K562 (cell line): ENCODE results near the gene TUT4. TPM values are rescaled to one million over a fixed set of nuclear protein-coding genes. Genes with fewer than 3 reads are reported as not detected.

ENCODE experiments used
- BACH1 ChIP-seq: fragments of 200-800 bp; sonication (Bioruptor generic); IDR thresholded peaks from 2 replicates; pipeline ENCODE4 v1.6.1; 2016; ENCODE audit warnings: missing genetic modification characterization, missing compliant biosample characterization
- BRF2 ChIP-seq: IDR thresholded peaks from 3 replicates; pipeline ENCODE4 v1.6.1; 2011; ENCODE audit warnings: borderline replicate concordance, mild to moderate bottlenecking; ENCODE audit not compliant: insufficient read length, insufficient read depth
- CBFA2T2 ChIP-seq: fragments of 450-650 bp; conservative IDR thresholded peaks from 2 replicates; pipeline ENCODE4 v1.6.1; 2017; ENCODE audit warnings: mild to moderate bottlenecking
- HMG20A ChIP-seq: fragments of 450-650 bp; formaldehyde crosslinking; conservative IDR thresholded peaks from 2 replicates; pipeline ENCODE4 v1.4.0; 2020; ENCODE audit warnings: mild to moderate bottlenecking, mixed read lengths
- HNRNPUL1 ChIP-seq: fragments of 200-400 bp; formaldehyde crosslinking; IDR thresholded peaks from 2 replicates; pipeline ENCODE4 v1.6.1; 2017; ENCODE audit warnings: low read length
- MEIS2 ChIP-seq: fragments of 450-650 bp; IDR thresholded peaks from 2 replicates; pipeline ENCODE4 v1.6.1; 2014; ENCODE audit warnings: mild to moderate bottlenecking; ENCODE audit not compliant: partially characterized antibody
- NR2F6 ChIP-seq: fragments of 450-650 bp; formaldehyde crosslinking; IDR thresholded peaks from 2 replicates; pipeline ENCODE4 v1.4.0; 2020; ENCODE audit warnings: mild to moderate bottlenecking
- RBM17 ChIP-seq: fragments of 200-400 bp; formaldehyde crosslinking; IDR thresholded peaks from 2 replicates; pipeline ENCODE4 v1.6.1; 2017; ENCODE audit warnings: low read depth, mild to moderate bottlenecking, low read length, borderline replicate concordance
- SMARCC2 ChIP-seq: fragments of 450-650 bp; IDR thresholded peaks from 2 replicates; pipeline ENCODE4 v1.6.1; 2017; ENCODE audit warnings: antibody characterized with exemption, moderate library complexity, mild to moderate bottlenecking, low read depth
- ZNF174 ChIP-seq: fragments of 250-450 bp; sonication (Bioruptor Pico); IDR thresholded peaks from 2 replicates; pipeline ENCODE4 v1.4.0; 2020; ENCODE audit warnings: mild to moderate bottlenecking
- ZNF584 ChIP-seq: fragments of 200-800 bp; sonication (Bioruptor generic); IDR thresholded peaks from 2 replicates; pipeline ENCODE4 v1.6.1; 2016; ENCODE audit warnings: low read depth, mild to moderate bottlenecking, missing genetic modification characterization, missing compliant biosample characterization
- ZNF79 ChIP-seq: fragments of 250-450 bp; sonication (Bioruptor Pico); IDR thresholded peaks from 2 replicates; pipeline ENCODE4 v1.4.0; 2020; ENCODE audit warnings: low read depth, mild to moderate bottlenecking, moderate library complexity
- polyA plus RNA-seq, 8 experiments: library from polyadenylated mRNA; depleted of rRNA in 4 of 8; stranded (reverse) in 5 of 8; unstranded in 3 of 8; fragments of >200 nt; fragmentation: Nextera tagmentation in 2 of 8; fragmentation: Illumina TruSeq in 1 of 8; extraction: Ambion mirVana in 2 of 8; extraction: Trizol in 1 of 8; gene quantifications; 2 replicates each; pipeline versions ENCODE4 v1.2.1 to v1.2.3, GENCODE V29; 2011 to 2014; ENCODE audit warnings: inconsistent platforms in 1 of 8, missing spikeins in 1 of 8
- total RNA-seq, 7 experiments: library from RNA; depleted of rRNA in 6 of 7; stranded (reverse); fragments of >200 nt in 6 of 7; fragmentation: Illumina TruSeq in 2 of 7; extraction: Trizol in 2 of 7; gene quantifications; 2 replicates each; pipeline versions ENCODE4 v1.2.1 to v1.2.3, GENCODE V29; 2011 to 2021; ENCODE audit warnings: low replicate concordance in 1 of 7
- TF ChIP-seq, protein P1 (sequence below): fragments of 250-450 bp; sonication (Bioruptor Pico); IDR thresholded peaks from 2 replicates; pipeline ENCODE4 v1.4.0; 2020; ENCODE audit warnings: mild to moderate bottlenecking, moderate library complexity
- TF ChIP-seq, protein P2 (sequence below), 2 experiments: fragments of 450-650 bp in 1 of 2; IDR thresholded peaks; 2 replicates each; pipeline ENCODE4 v1.6.1; 2011 to 2017; ENCODE audit warnings: low read depth in 2 of 2, antibody characterized with exemption in 1 of 2, borderline replicate concordance in 1 of 2, low read length in 1 of 2, mild to moderate bottlenecking in 1 of 2, mixed read lengths in 1 of 2; ENCODE audit not compliant: control insufficient read depth in 1 of 2
- TF ChIP-seq, protein P3 (sequence below): sonication (generic); formaldehyde crosslinking; IDR thresholded peaks from 2 replicates; pipeline ENCODE4 v1.9.0; 2022; ENCODE audit warnings: mild to moderate bottlenecking, missing genetic modification reagents
- TF ChIP-seq, protein P4 (sequence below): fragments of 450-650 bp; conservative IDR thresholded peaks from 2 replicates; pipeline ENCODE4 v1.6.1; 2016; ENCODE audit warnings: missing genetic modification characterization, low read depth, mild to moderate bottlenecking, control low read depth, missing compliant biosample characterization

TUT4 gene
- total and polyA plus RNA-seq, 9 of the 15 experiments (the other 6 are each of a cell fraction or from before 2014, with no cell fraction given) = 15.8 to 53.5 (median 36.7) TPM

DNA sequence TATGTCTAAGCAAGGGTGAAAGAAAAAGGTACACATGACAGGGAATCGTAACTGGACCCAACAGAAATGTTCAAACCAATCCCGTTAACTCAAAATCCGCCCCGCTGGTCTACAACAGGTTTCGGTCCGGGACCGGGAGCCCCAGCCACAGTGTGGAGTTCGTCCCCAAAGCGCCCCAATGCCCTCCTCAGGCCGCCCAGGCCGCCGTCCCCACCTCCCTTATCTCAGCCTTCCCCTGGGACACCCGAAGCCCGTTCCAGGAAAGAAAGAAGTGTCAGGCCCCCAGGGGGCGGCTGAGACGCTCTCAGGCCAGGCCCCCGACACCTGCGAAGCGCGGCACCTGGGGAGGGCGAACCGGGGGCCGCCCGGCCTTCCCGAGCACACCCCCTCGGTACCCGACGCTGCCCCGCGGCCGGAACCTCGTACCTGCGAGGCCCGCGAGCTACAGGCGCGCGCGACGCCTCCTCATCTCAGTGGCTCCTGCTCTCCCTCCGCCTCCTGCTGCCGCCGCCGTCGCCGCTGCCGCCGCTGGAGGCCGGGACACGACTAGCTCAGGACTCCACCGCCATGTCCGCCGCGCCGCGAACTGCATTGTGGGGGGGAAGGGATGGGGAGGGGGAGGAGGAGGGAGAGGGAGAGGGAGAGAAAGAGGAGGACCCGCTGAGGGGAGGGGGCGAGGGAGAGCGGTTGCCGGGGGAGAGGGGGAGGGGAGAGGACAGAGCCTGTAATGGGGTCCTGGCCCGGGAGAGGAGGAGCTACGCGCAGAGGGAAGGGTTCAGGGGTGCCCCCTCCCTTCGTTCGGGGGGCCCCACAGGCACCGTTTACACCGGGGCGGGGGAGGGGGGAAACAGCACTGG is at the start of gene TUT4 (continued):
- TF ChIP-seq MEIS2 (no peak), ZNF79 (no peak), SMARCC2 (no peak), HMG20A (CRISPR knock-in tag) (no peak), HNRNPUL1 (no peak), ZNF584 (CRISPR knock-in tag) (no peak), NR2F6 (CRISPR knock-in tag) (no peak), CBFA2T2 (no peak; the same call in 1 of the 2 replicates), RBM17 (no peak), BACH1 (tag) (no peak), BRF2 (no peak), ZNF174 (CRISPR knock-in tag) (no peak)
- TF ChIP-seq, protein P1, sequence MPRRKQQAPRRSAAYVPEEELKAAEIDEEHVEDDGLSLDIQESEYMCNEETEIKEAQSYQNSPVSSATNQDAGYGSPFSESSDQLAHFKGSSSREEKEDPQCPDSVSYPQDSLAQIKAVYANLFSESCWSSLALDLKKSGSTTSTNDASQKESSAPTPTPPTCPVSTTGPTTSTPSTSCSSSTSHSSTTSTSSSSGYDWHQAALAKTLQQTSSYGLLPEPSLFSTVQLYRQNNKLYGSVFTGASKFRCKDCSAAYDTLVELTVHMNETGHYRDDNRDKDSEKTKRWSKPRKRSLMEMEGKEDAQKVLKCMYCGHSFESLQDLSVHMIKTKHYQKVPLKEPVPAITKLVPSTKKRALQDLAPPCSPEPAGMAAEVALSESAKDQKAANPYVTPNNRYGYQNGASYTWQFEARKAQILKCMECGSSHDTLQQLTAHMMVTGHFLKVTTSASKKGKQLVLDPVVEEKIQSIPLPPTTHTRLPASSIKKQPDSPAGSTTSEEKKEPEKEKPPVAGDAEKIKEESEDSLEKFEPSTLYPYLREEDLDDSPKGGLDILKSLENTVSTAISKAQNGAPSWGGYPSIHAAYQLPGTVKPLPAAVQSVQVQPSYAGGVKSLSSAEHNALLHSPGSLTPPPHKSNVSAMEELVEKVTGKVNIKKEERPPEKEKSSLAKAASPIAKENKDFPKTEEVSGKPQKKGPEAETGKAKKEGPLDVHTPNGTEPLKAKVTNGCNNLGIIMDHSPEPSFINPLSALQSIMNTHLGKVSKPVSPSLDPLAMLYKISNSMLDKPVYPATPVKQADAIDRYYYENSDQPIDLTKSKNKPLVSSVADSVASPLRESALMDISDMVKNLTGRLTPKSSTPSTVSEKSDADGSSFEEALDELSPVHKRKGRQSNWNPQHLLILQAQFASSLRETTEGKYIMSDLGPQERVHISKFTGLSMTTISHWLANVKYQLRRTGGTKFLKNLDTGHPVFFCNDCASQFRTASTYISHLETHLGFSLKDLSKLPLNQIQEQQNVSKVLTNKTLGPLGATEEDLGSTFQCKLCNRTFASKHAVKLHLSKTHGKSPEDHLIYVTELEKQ (CRISPR knock-in tag) = no peak
- TF ChIP-seq, protein P2, sequence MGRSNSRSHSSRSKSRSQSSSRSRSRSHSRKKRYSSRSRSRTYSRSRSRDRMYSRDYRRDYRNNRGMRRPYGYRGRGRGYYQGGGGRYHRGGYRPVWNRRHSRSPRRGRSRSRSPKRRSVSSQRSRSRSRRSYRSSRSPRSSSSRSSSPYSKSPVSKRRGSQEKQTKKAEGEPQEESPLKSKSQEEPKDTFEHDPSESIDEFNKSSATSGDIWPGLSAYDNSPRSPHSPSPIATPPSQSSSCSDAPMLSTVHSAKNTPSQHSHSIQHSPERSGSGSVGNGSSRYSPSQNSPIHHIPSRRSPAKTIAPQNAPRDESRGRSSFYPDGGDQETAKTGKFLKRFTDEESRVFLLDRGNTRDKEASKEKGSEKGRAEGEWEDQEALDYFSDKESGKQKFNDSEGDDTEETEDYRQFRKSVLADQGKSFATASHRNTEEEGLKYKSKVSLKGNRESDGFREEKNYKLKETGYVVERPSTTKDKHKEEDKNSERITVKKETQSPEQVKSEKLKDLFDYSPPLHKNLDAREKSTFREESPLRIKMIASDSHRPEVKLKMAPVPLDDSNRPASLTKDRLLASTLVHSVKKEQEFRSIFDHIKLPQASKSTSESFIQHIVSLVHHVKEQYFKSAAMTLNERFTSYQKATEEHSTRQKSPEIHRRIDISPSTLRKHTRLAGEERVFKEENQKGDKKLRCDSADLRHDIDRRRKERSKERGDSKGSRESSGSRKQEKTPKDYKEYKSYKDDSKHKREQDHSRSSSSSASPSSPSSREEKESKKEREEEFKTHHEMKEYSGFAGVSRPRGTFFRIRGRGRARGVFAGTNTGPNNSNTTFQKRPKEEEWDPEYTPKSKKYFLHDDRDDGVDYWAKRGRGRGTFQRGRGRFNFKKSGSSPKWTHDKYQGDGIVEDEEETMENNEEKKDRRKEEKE (IDR thresholded peaks at IDR 0.05; ENCODE audit: borderline replicate concordance in 1 of 2, control insufficient read depth in 1 of 2, low read depth in 2 of 2, low read length in 1 of 2) = no peak
- TF ChIP-seq, protein P3, sequence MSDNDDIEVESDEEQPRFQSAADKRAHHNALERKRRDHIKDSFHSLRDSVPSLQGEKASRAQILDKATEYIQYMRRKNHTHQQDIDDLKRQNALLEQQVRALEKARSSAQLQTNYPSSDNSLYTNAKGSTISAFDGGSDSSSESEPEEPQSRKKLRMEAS = peak; percentile 74
- TF ChIP-seq, protein P4, sequence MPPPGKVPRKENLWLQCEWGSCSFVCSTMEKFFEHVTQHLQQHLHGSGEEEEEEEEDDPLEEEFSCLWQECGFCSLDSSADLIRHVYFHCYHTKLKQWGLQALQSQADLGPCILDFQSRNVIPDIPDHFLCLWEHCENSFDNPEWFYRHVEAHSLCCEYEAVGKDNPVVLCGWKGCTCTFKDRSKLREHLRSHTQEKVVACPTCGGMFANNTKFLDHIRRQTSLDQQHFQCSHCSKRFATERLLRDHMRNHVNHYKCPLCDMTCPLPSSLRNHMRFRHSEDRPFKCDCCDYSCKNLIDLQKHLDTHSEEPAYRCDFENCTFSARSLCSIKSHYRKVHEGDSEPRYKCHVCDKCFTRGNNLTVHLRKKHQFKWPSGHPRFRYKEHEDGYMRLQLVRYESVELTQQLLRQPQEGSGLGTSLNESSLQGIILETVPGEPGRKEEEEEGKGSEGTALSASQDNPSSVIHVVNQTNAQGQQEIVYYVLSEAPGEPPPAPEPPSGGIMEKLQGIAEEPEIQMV (tag) = no peak
